GM12878 (cell line): ENCODE results near the gene FBXW9. TPM values are rescaled to one million over a fixed set of nuclear protein-coding genes. Genes with fewer than 3 reads are reported as not detected.

ENCODE experiments used
- ATAC-seq: fragments of 200-7000 bp; cut with Tn5 transposase; 3 replicates; pipeline ENCODE4 v1.9.1; 2020; ENCODE audit warnings: mild to moderate bottlenecking, moderate library complexity
- BruUV-seq: library from RNA; stranded (reverse); fragments of 400-500 nt; replicated peaks from 2 replicates; lab custom pipeline; 2021; lab: Mats Ljungman, UMichigan
- CTCF ChIA-PET: fragments of 300-600 bp; sonication (Branson Sonifier 250); formaldehyde crosslinking; extraction: SDS; loops from one replicate; lab custom pipeline; 2021; ENCODE audit warnings: inconsistent platforms; lab: Yijun Ruan, JAX
- POLR2A ChIA-PET: fragments of 350-600 bp; formaldehyde crosslinking; extraction: SDS; loops from one replicate; lab custom pipeline; 2021; ENCODE audit warnings: inconsistent platforms; lab: Charles Lee
- RAD21 ChIA-PET: fragments of 300-600 bp; sonication (Branson Sonifier 250); formaldehyde crosslinking; loops from one replicate; lab custom pipeline; 2023; ENCODE audit warnings: antibody characterized with exemption; ENCODE audit not compliant: unreplicated experiment; lab: Charles Lee
- SMC1A ChIA-PET: fragments of 300-600 bp; sonication (Branson Sonifier 250); formaldehyde crosslinking; loops from one replicate; lab custom pipeline; 2023; ENCODE audit not compliant: unreplicated experiment, uncharacterized antibody; lab: Charles Lee
- DNase-seq: peaks from one replicate; pipeline ENCODE4 v3.0.0-alpha.2; 2011; ENCODE audit warnings: low read depth, low spot score
- FAIRE-seq: peaks from 3 replicates; lab custom pipeline; 2011; peaks lifted over from hg19 to GRCh38; lab: Jason Lieb, UNC
- H2AFZ ChIP-seq: 2 replicates; pipeline ENCODE4 v1.6.0; 2011; ENCODE audit warnings: low read depth, low read length, control low read depth; ENCODE audit not compliant: control insufficient read depth
- H3K27ac ChIP-seq: 2 replicates; pipeline ENCODE4 v1.5.1; 2011; ENCODE audit warnings: control low read depth; ENCODE audit not compliant: control insufficient read depth, insufficient read depth
- H3K27me3 ChIP-seq, 2 experiments: replicated peaks in 1 of 2; 2 replicates each; pipeline versions ENCODE4 v1.6.0 to v1.6.1; 2011; ENCODE audit warnings: low read length in 1 of 2; ENCODE audit not compliant: control insufficient read depth in 2 of 2, insufficient read depth in 2 of 2
- H3K36me3 ChIP-seq, 2 experiments: 2 replicates each; pipeline ENCODE4 v1.5.1; 2011; ENCODE audit warnings: low read length in 1 of 2; ENCODE audit not compliant: control insufficient read depth in 2 of 2, insufficient read depth in 2 of 2
- H3K4me1 ChIP-seq: 2 replicates; pipeline ENCODE4 v1.6.1; 2011; ENCODE audit warnings: mild to moderate bottlenecking, low read length, moderate library complexity, mixed read lengths; ENCODE audit not compliant: control insufficient read depth, insufficient read depth
- H3K4me2 ChIP-seq: 2 replicates; pipeline ENCODE4 v1.6.0; 2011; ENCODE audit warnings: control low read depth; ENCODE audit not compliant: control insufficient read depth, insufficient read depth
- H3K4me3 ChIP-seq: fragments of 200-600 bp; sonication (generic); 2 replicates; pipeline ENCODE4 v1.5.1; 2016
- H3K79me2 ChIP-seq: 2 replicates; pipeline ENCODE4 v1.6.0; 2011; ENCODE audit warnings: low read length; ENCODE audit not compliant: control insufficient read depth, insufficient read depth
- H3K9ac ChIP-seq: 2 replicates; pipeline ENCODE4 v1.8.0; 2011; ENCODE audit warnings: low read length, control low read depth, mixed read lengths; ENCODE audit not compliant: control insufficient read depth, insufficient read depth
- H3K9me3 ChIP-seq: replicated peaks from 3 replicates; pipeline ENCODE4 v1.5.1; 2011; ENCODE audit warnings: mild to moderate bottlenecking, low read length; ENCODE audit not compliant: control insufficient read depth, insufficient read depth
- H4K20me1 ChIP-seq: 2 replicates; pipeline ENCODE4 v1.6.0; 2011; ENCODE audit not compliant: control insufficient read depth, insufficient read depth
- CHD1 ChIP-seq: IDR thresholded peaks from 2 replicates; pipeline ENCODE4 v1.6.1; 2012; ENCODE audit warnings: low read depth, low read length, improper control_type of control experiment
- E2F4 ChIP-seq: IDR thresholded peaks from 2 replicates; pipeline ENCODE4 v1.6.1; 2012; ENCODE audit warnings: low read depth, low read length, improper control_type of control experiment
- ESRRA ChIP-seq: IDR thresholded peaks from 2 replicates; pipeline ENCODE4 v1.6.1; 2012; ENCODE audit warnings: mild to moderate bottlenecking, low read length, improper control_type of control experiment
- EZH2 ChIP-seq: IDR thresholded peaks from 2 replicates; pipeline ENCODE4 v1.6.1; 2012; ENCODE audit warnings: low read depth, mild to moderate bottlenecking, control low read depth, inconsistent platforms, low read length, borderline replicate concordance; ENCODE audit not compliant: control insufficient read depth
- FOXK2 ChIP-seq: fragments of 450-650 bp; IDR thresholded peaks from 2 replicates; pipeline ENCODE4 v1.6.1; 2017; ENCODE audit warnings: mild to moderate bottlenecking, moderate library complexity
- HCFC1 ChIP-seq: fragments of 150-350 bp; IDR thresholded peaks from 2 replicates; pipeline ENCODE4 v1.6.1; 2014; ENCODE audit warnings: low read length
- JUND ChIP-seq: IDR thresholded peaks from 2 replicates; pipeline ENCODE4 v1.6.1; 2012; ENCODE audit warnings: low read depth, mild to moderate bottlenecking, low read length, improper control_type of control experiment, moderate library complexity
- NFYB ChIP-seq: IDR thresholded peaks from 2 replicates; pipeline ENCODE4 v1.6.1; 2011; ENCODE audit warnings: low read depth, mild to moderate bottlenecking, low read length, improper control_type of control experiment, moderate library complexity; ENCODE audit not compliant: insufficient read depth
- PML ChIP-seq: IDR thresholded peaks from 2 replicates; pipeline ENCODE4 v1.6.1; 2012; ENCODE audit warnings: low read length, inconsistent platforms
- PRDM15 ChIP-seq: fragments of 450-650 bp; formaldehyde crosslinking; IDR thresholded peaks from 2 replicates; pipeline ENCODE4 v1.4.0; 2020; ENCODE audit warnings: mild to moderate bottlenecking, moderate library complexity
- RELA ChIP-seq: fragments of 450-650 bp; IDR thresholded peaks from 2 replicates; pipeline ENCODE4 v1.8.0; 2014; ENCODE audit warnings: borderline replicate concordance; ENCODE audit not compliant: partially characterized antibody
- TCF3 ChIP-seq: IDR thresholded peaks from 2 replicates; pipeline ENCODE4 v1.6.1; 2012; ENCODE audit warnings: low read depth, mild to moderate bottlenecking, low read length, borderline replicate concordance; ENCODE audit not compliant: insufficient read depth
- USF2 ChIP-seq: IDR thresholded peaks from 2 replicates; pipeline ENCODE4 v1.6.1; 2011; ENCODE audit warnings: low read depth, low read length, improper control_type of control experiment, borderline replicate concordance
- ZNF622 ChIP-seq: fragments of 450-650 bp; IDR thresholded peaks from 2 replicates; pipeline ENCODE4 v1.6.1; 2017; ENCODE audit warnings: mild to moderate bottlenecking, inconsistent platforms
- WGBS: methylation state at CpG from one replicate; pipeline ENCODE4 v1.1.6; 2016; ENCODE audit warnings: low lambda C conversion rate; ENCODE audit not compliant: insufficient replicate concordance, insufficient coverage; ENCODE audit errors: missing lambda C conversion rate; 5-methylcytosine and 5-hydroxymethylcytosine counted together
- in situ Hi-C: fragments of 300-500 bp; cut with MboI; formaldehyde crosslinking; loops from 9 replicates; pipeline ENCODE4 v1.14.3; 2018; ENCODE audit warnings: mixed read lengths
- intact Hi-C: fragments of 100-400 bp; cut with micrococcal nuclease; formaldehyde crosslinking; loops from one replicate; pipeline ENCODE4 v1.14.2; 2022; ENCODE audit not compliant: unreplicated experiment
- polyA plus RNA-seq, 11 experiments: library from polyadenylated mRNA; depleted of rRNA in 4 of 11; unstranded in 6 of 11; stranded (reverse) in 5 of 11; fragments of >200 nt; fragmentation: Nextera tagmentation in 4 of 11; fragmentation: Illumina TruSeq in 1 of 11; extraction: Ambion mirVana in 4 of 11; extraction: Trizol in 1 of 11; gene quantifications; 1 replicate in 1 of 11; 2 replicates in 10 of 11; pipeline versions ENCODE4 v1.2.1 to v1.2.3, GENCODE V29; 2011 to 2016; ENCODE audit warnings: inconsistent platforms in 2 of 11, missing spikeins in 2 of 11, low read depth in 1 of 11
- total RNA-seq, 4 experiments: library from RNA; depleted of rRNA in 3 of 4; stranded (reverse); fragments of >200 nt in 3 of 4; fragmentation: Illumina TruSeq in 1 of 4; extraction: Trizol in 1 of 4; gene quantifications; 2 replicates each; pipeline versions ENCODE4 v1.2.1 to v1.2.3, GENCODE V29; 2013 to 2021

Gene FBXW9
- total and polyA plus RNA-seq, 10 of the 15 experiments (the other 5 are each of a cell fraction or from before 2014, with no cell fraction given) = 0.21 to 14.8 (median 7.3) TPM

DNA sequence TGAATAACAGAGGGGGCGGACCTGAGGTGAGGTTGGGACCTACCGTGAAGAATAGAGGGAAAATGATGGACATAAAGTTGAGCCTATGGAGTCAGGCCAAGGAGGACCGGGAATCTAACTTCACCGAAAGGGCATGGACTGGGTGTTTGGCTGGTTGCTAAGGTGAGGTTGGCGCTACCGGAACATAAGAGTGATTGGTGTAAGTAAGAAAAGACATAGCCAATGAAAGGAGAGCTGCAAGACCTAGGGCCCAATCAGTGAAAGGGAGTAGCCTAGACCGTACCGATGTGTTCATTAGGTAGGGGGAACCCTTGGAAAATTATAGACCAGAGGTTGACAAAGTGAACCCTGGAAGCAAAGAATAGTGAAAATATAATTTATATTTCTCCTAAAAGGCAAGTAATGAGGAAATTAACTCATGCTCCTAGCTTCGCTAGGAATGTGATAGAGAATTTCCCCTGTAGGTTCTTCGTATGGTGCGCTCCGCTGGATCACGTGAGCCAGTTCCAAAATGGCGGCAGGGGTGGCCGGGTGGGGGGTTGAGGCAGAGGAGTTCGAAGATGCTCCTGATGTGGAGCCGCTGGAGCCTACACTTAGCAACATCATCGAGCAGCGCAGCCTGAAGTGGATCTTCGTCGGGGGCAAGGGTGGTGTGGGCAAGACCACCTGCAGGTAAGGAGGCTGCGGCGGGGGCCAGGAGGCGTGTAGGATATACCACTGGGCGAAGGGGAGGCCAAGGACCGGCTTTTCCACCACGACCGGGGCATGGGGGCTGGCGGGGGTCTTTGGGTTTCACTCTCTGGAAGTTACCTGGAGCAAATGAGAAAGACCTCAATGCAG is 40.8 kb upstream of the FBXW9 start, which contains the start of gene GET3 (continued):
- peak; percentile 65 for TF ChIP-seq HCFC1
- peak; percentile 97 for TF ChIP-seq CHD1
- peak; percentile 66 for TF ChIP-seq RELA
- TF ChIP-seq NFYB = peak; percentile 93
- TF ChIP-seq JUND = peak; percentile 98

- RAD21 ChIA-PET = interaction anchor here (0.7 to 4.1 kb wide), 6 partner anchors 11 to 63 kb away, joined by 3 to 31 read pairs (median 4); partner anchors contain the start of genes JUNB and TNPO2
- in situ Hi-C loops = no loop called here
- FAIRE-seq = peak; percentile 44
- H3K36me3 ChIP-seq = peaks cover 20 to 22% of the 10 kb centered on the region in 2 experiments; a peak in 3 of 4 replicates
- BruUV-seq = TSS peak; percentile 60
- peak; percentile 39 for ATAC-seq
- H3K27me3 ChIP-seq = no peaks in the 10 kb centered on the region
- DNase-seq = no peak
- 1% methylated on average over 15 of the region's 15 CpGs for WGBS
- H2AFZ ChIP-seq = 0 out of 2 replicates have a peak overlapping the region, but pooled peaks have one; percentile 8
- H3K4me1 ChIP-seq = peaks cover 32% of the 10 kb centered on the region
- H4K20me1 ChIP-seq = peaks cover 11% of the 10 kb centered on the region
- H3K4me2 ChIP-seq = peak overlapping the region; percentile 100
- H3K9me3 ChIP-seq = no peaks in the 10 kb centered on the region; the same call in 2 of the 3 replicates
- H3K4me3 ChIP-seq = peak overlapping the region; percentile 93
- peaks cover 49% of the 10 kb centered on the region for H3K79me2 ChIP-seq
- POLR2A ChIA-PET = interaction anchor here (0.5 to 2.4 kb wide), 12 partner anchors 11 to 1317 kb away, joined by 3 to 58 read pairs (median 4); partner anchors contain the start of genes DNASE2, FBXW9 and TNPO2
- CTCF ChIA-PET = interaction anchor here (0.7 to 4.0 kb wide), 14 partner anchors 8 to 165 kb away, joined by 3 to 30 read pairs (median 6); partner anchors contain the start of genes DHPS, RNASEH2A and TNPO2
- intact Hi-C loops = no loop called here
- SMC1A ChIA-PET = interaction anchor here (1.0 to 2.8 kb wide), 5 partner anchors 10 to 67 kb away, joined by 3 to 28 read pairs (median 3); partner anchors contain the start of gene TNPO2
- H3K9ac ChIP-seq = peak overlapping the region; percentile 89
- peak overlapping the region; percentile 95 for H3K27ac ChIP-seq
- TF ChIP-seq E2F4 = no peak
- TF ChIP-seq USF2 = no peak
- no peak for TF ChIP-seq PRDM15
- no peak for TF ChIP-seq ZNF622
- no peak for TF ChIP-seq EZH2
- no peak for TF ChIP-seq TCF3
- no peak for TF ChIP-seq ESRRA
- no peak for TF ChIP-seq FOXK2
- no peak for TF ChIP-seq PML
Observed at GRCh38 chr19:12733369-12734214, 37.2 kb upstream of the FBXW9 start.
